GM23338 (cell line): Measurements from ENCODE around the gene NBAS.

Experiments used
- CREB1 ChIP-seq: fragments of 250-450 bp; sonication (Bioruptor Pico); IDR thresholded peaks from 2 replicates; pipeline ENCODE4 v1.5.0; 2020; ENCODE audit warnings: low read depth, mild to moderate bottlenecking, moderate library complexity
- EZH2 ChIP-seq: fragments of 200-600 bp; sonication (generic); IDR thresholded peaks from one replicate; pipeline ENCODE4 v1.8.0; 2017; ENCODE audit warnings: antibody characterized with exemption, mild to moderate bottlenecking, low read depth; ENCODE audit not compliant: unreplicated experiment
- EZH2phosphoT487 ChIP-seq: fragments of 200-600 bp; sonication (generic); IDR thresholded peaks from one replicate; pipeline ENCODE4 v1.8.1; 2018; ENCODE audit warnings: antibody characterized with exemption; ENCODE audit not compliant: unreplicated experiment
- JUNB ChIP-seq: IDR thresholded peaks from one replicate; pipeline ENCODE4 v1.6.1; 2016; ENCODE audit warnings: antibody characterized with exemption; ENCODE audit not compliant: unreplicated experiment
- POLR2AphosphoS5 ChIP-seq: IDR thresholded peaks from 2 replicates; pipeline ENCODE4 v1.6.1; 2016; ENCODE audit warnings: antibody characterized with exemption, low read depth
- REST ChIP-seq: IDR thresholded peaks from one replicate; pipeline ENCODE4 v1.6.1; 2018; ENCODE audit warnings: antibody characterized with exemption; ENCODE audit not compliant: unreplicated experiment
- STAT1 ChIP-seq: IDR thresholded peaks from one replicate; pipeline ENCODE4 v1.6.1; 2016; ENCODE audit warnings: antibody characterized with exemption; ENCODE audit not compliant: unreplicated experiment
- ZNF331 ChIP-seq: fragments of 250-450 bp; sonication (Bioruptor Pico); IDR thresholded peaks from 2 replicates; pipeline ENCODE4 v1.5.0; 2020; ENCODE audit warnings: low read depth, mild to moderate bottlenecking, moderate library complexity
- TF ChIP-seq, protein P1 (sequence below), 2 experiments: fragments of 200-600 bp in 1 of 2; sonication (generic) in 1 of 2; conservative IDR thresholded peaks; 2 replicates each; pipeline versions ENCODE4 v1.5.1 to v1.6.1; 2016 to 2017; ENCODE audit warnings: antibody characterized with exemption in 2 of 2, low read depth in 2 of 2, mild to moderate bottlenecking in 2 of 2, moderate library complexity in 1 of 2
- TF ChIP-seq, protein P2 (sequence below): IDR thresholded peaks from 2 replicates; pipeline ENCODE4 v1.6.1; 2016; ENCODE audit warnings: antibody characterized with exemption

DNA sequence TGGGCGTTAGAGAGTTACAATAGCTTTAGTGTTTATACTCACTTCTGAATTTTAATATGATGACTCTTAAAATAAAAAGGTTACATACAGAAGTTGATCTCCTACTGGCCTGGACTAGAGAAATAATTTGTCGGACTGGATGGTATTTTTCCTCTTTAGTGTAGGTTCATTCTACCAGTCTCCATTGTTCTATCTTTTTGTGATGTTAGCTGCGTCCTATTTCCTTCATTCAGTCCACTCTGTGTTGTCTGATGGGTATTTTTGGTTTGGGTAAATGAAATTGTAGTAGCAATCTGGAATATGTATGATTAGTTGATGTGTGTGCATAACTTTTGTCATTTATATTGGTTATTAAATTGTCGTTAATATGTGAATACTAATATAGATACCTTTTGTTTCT lies 35.8 kb upstream of the NBAS start:
- TF ChIP-seq EZH2phosphoT487 (no peak), EZH2 (no peak), POLR2AphosphoS5 (no peak), CREB1 (CRISPR knock-in tag) (no peak), REST (no peak), STAT1 (no peak), JUNB (no peak), ZNF331 (CRISPR knock-in tag) (no peak)
- TF ChIP-seq, protein P1, sequence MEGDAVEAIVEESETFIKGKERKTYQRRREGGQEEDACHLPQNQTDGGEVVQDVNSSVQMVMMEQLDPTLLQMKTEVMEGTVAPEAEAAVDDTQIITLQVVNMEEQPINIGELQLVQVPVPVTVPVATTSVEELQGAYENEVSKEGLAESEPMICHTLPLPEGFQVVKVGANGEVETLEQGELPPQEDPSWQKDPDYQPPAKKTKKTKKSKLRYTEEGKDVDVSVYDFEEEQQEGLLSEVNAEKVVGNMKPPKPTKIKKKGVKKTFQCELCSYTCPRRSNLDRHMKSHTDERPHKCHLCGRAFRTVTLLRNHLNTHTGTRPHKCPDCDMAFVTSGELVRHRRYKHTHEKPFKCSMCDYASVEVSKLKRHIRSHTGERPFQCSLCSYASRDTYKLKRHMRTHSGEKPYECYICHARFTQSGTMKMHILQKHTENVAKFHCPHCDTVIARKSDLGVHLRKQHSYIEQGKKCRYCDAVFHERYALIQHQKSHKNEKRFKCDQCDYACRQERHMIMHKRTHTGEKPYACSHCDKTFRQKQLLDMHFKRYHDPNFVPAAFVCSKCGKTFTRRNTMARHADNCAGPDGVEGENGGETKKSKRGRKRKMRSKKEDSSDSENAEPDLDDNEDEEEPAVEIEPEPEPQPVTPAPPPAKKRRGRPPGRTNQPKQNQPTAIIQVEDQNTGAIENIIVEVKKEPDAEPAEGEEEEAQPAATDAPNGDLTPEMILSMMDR (conservative IDR thresholded peaks at IDR 0.05; ENCODE audit: low read depth in 2 of 2): no peak
- TF ChIP-seq, protein P2, sequence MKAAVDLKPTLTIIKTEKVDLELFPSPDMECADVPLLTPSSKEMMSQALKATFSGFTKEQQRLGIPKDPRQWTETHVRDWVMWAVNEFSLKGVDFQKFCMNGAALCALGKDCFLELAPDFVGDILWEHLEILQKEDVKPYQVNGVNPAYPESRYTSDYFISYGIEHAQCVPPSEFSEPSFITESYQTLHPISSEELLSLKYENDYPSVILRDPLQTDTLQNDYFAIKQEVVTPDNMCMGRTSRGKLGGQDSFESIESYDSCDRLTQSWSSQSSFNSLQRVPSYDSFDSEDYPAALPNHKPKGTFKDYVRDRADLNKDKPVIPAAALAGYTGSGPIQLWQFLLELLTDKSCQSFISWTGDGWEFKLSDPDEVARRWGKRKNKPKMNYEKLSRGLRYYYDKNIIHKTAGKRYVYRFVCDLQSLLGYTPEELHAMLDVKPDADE: no peak
